Measurements from ENCODE around the gene SORCS2. TPM values are rescaled to one million over a fixed set of nuclear protein-coding genes. Genes with fewer than 3 reads are reported as not detected.

The SORCS2 gene
- total and polyA plus RNA-seq, 7 donors: 0.18 to 1.5 (median 0.36) TPM

DNA sequence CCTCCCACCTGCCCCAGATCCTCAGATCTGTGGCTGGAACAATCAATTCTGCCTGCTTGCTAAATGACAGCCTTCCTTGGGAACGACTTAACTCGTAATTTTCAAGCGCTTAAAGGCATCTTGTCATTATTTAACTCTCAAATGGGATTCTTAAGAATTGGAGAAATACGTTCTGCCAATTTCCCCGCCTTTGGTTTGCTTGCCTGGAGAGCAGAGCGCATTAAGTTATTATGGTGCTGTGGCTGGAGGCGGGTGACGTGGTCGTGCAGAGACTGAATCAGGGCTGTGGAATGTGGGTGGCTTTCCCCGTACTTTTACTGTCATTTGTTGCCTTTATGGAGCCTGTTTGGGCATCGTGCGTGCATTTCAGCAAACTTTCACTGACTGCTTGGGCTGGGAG lies 321.3 kb downstream of the SORCS2 start:
- Histone ChIP-seq H3K27me3 (ENCODE audit: insufficient read depth in 3 of 3, low read length in 2 of 3) (peaks cover 0 to 50% (median 10%) of the 10 kb centered on the region in 3 donors), H3K4me1 (no peaks in the 10 kb centered on the region), H3K36me3 (ENCODE audit: insufficient read depth in 1 of 2, low read depth in 1 of 2) (no peaks in the 10 kb centered on the region), H3K4me3 (no peak overlapping the region), H3K9me3 (no peaks in the 10 kb centered on the region), H3K27ac (no peak overlapping the region)
- TF ChIP-seq CTCF (IDR thresholded peaks at IDR 0.05): no peak
- WGBS, 3 donors: 70 to 73% (median 72%) methylated on average over 12 of the region's 12 CpGs
- DNase-seq (no peak), ATAC-seq (no peak)
- intact Hi-C loops (cut with DNase I): no loop called here

- Histone ChIP-seq H3K4me1 (no peaks in the 10 kb centered on the region), H3K27ac (no peak overlapping the region), H3K36me3 (ENCODE audit: insufficient read depth in 1 of 2, low read depth in 1 of 2) (no peaks in the 10 kb centered on the region), H3K27me3 (ENCODE audit: insufficient read depth in 3 of 3, low read length in 2 of 3) (peaks cover 0 to 50% (median 8%) of the 10 kb centered on the region in 3 donors), H3K4me3 (no peak overlapping the region), H3K9me3 (no peaks in the 10 kb centered on the region)
- TF ChIP-seq CTCF (IDR thresholded peaks at IDR 0.05): no peak
- intact Hi-C loops (cut with DNase I): no loop called here
- no peak for ATAC-seq
- WGBS, 3 donors: 85 to 93% (median 91%) methylated on average over 5 of the region's 5 CpGs
- no peak for DNase-seq
Observed at GRCh38 chr4:7514281-7514680, 321.9 kb downstream of the SORCS2 start.

- intact Hi-C loops (cut with DNase I): no loop called here
- no peak for ATAC-seq
- Histone ChIP-seq H3K27ac (no peak overlapping the region), H3K4me1 (no peaks in the 10 kb centered on the region), H3K9me3 (no peaks in the 10 kb centered on the region), H3K36me3 (ENCODE audit: insufficient read depth in 1 of 2, low read depth in 1 of 2) (no peaks in the 10 kb centered on the region), H3K27me3 (ENCODE audit: insufficient read depth in 3 of 3, low read length in 2 of 3) (peaks cover 0 to 50% (median 7%) of the 10 kb centered on the region in 3 donors), H3K4me3 (no peak overlapping the region)
- no peak for DNase-seq
- no peak for TF ChIP-seq CTCF (IDR thresholded peaks at IDR 0.05)
- 91% methylated on average over 4 of the region's 4 CpGs for WGBS, 3 donors
Observed at GRCh38 chr4:7514789-7515188, 322.5 kb downstream of the SORCS2 start.

DNA sequence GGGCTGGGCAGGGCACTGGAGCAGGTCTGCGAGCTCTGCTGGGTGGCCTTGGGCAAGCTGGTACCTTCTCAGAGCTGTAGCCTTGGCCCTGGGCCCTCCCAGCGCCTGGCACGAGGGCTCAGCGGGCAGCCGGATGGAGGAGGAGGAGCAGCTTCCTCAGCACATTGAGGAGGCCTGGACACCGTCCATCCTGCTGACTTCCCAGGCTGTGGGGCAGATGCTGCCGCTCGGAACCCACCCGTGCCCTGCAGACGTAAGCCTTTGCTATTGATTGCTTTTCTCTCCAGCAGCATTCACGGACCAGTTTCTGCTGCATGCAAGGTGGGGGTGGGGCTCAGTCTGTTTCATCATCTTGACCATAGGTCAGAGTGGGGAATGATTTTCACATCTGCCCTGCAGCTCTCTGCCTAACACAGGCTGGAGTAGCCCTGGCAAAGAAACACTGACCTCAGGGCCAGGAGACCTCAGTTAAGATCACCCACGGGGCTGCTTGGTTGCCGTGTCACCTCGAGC lies 323.1 kb downstream of the SORCS2 start:
- H3K4me1 ChIP-seq: no peaks in the 10 kb centered on the region
- WGBS, 3 donors: 67 to 75% (median 73%) methylated on average over 14 of the region's 14 CpGs
- intact Hi-C loops (cut with DNase I): no loop called here
- ATAC-seq (no peak), DNase-seq (no peak)
- H3K9me3 ChIP-seq: no peaks in the 10 kb centered on the region
- H3K36me3 ChIP-seq (ENCODE audit: insufficient read depth in 1 of 2, low read depth in 1 of 2): no peaks in the 10 kb centered on the region
- no peak overlapping the region for H3K4me3 ChIP-seq
- peaks cover 0 to 51% (median 7%) of the 10 kb centered on the region in 3 donors for H3K27me3 ChIP-seq (ENCODE audit: insufficient read depth in 3 of 3, low read length in 2 of 3)
- H3K27ac ChIP-seq: no peak overlapping the region
- TF ChIP-seq CTCF (IDR thresholded peaks at IDR 0.05): no peak

Data from psoas muscle (tissue), 8 donors.